22Rv1 (cell line): Measurements from ENCODE around the gene UBAP2.

ENCODE experiments used
- CTCF ChIP-seq: fragments of 450-650 bp; IDR thresholded peaks from 2 replicates; pipeline ENCODE4 v1.5.1; 2017; ENCODE audit warnings: mild to moderate bottlenecking
- ZFX ChIP-seq: fragments of 450-650 bp; IDR thresholded peaks from 2 replicates; pipeline ENCODE4 v1.6.1; 2017; ENCODE audit warnings: antibody characterized with exemption, borderline replicate concordance

- TF ChIP-seq CTCF (no peak), ZFX (no peak)
These were observed 35.9 kb upstream of the UBAP2 start for GRCh38 chr9:34084562-34084961.
